Caco-2 (cell line): ENCODE data around the gene TAS2R60. TPM values are rescaled to one million over a fixed set of nuclear protein-coding genes. Genes with fewer than 3 reads are reported as not detected.

ENCODE experiments used
- BruUV-seq: library from RNA; stranded (reverse); fragments of 400-500 nt; replicated peaks from 2 replicates; lab custom pipeline; 2021; lab: Mats Ljungman, UMichigan
- CTCF ChIA-PET: fragments of 300-600 bp; sonication (Branson Sonifier 250); formaldehyde crosslinking; loops from one replicate; lab custom pipeline; 2022; ENCODE audit warnings: antibody characterized with exemption; lab: Charles Lee
- POLR2A ChIA-PET: fragments of 300-600 bp; sonication (Branson Sonifier 250); formaldehyde crosslinking; loops from one replicate; lab custom pipeline; 2022; ENCODE audit warnings: antibody characterized with exemption; lab: Charles Lee
- DNase-seq, 2 experiments: peaks; one replicate each; pipeline versions ENCODE4 v3.0.0 to v3.0.0-alpha.2; 2020 to 2022
- H3K27me3 ChIP-seq: replicated peaks from 2 replicates; pipeline ENCODE4 v1.6.0; 2011; ENCODE audit warnings: low read length; ENCODE audit not compliant: control insufficient read depth, insufficient read depth
- H3K36me3 ChIP-seq: 2 replicates; pipeline ENCODE4 v1.5.1; 2011; ENCODE audit warnings: low read length; ENCODE audit not compliant: control insufficient read depth, insufficient read depth
- H3K4me1 ChIP-seq: fragments of 250-450 bp; sonication (Bioruptor Pico); 2 replicates; pipeline ENCODE4 v1.5.1; 2020; ENCODE audit warnings: mild to moderate bottlenecking
- H3K4me3 ChIP-seq: 2 replicates; pipeline ENCODE4 v1.5.1; 2011; ENCODE audit warnings: low read depth, mild to moderate bottlenecking, control low read depth, low read length
- H3K9me3 ChIP-seq: fragments of 250-450 bp; sonication (Bioruptor Pico); 2 replicates; pipeline ENCODE4 v1.5.1; 2020; ENCODE audit warnings: mild to moderate bottlenecking, moderate library complexity
- H3K27ac Mint-ChIP-seq: one replicate; pipeline ENCODE4 v1.8.0; 2022; ENCODE audit warnings: mixed read lengths; ENCODE audit not compliant: unreplicated experiment
- H3K27me3 Mint-ChIP-seq: one replicate; pipeline ENCODE4 v1.8.0; 2022; ENCODE audit warnings: mixed read lengths; ENCODE audit not compliant: insufficient read depth, unreplicated experiment
- H3K36me3 Mint-ChIP-seq: one replicate; pipeline ENCODE4 v1.8.0; 2022; ENCODE audit warnings: mild to moderate bottlenecking, mixed read lengths; ENCODE audit not compliant: insufficient read depth, unreplicated experiment
- H3K4me1 Mint-ChIP-seq: one replicate; pipeline ENCODE4 v1.8.0; 2022; ENCODE audit warnings: low read depth, mixed read lengths; ENCODE audit not compliant: unreplicated experiment
- H3K4me3 Mint-ChIP-seq: one replicate; pipeline ENCODE4 v1.8.0; 2022; ENCODE audit warnings: mild to moderate bottlenecking, moderate library complexity, mixed read lengths; ENCODE audit not compliant: unreplicated experiment
- H3K9me3 Mint-ChIP-seq: one replicate; pipeline ENCODE4 v1.8.0; 2022; ENCODE audit warnings: mixed read lengths; ENCODE audit not compliant: unreplicated experiment
- CTCF ChIP-seq, 2 experiments: fragments of 200-600 bp in 1 of 2; IDR thresholded peaks; 1 replicate in 1 of 2; 2 replicates in 1 of 2; pipeline versions ENCODE4 v1.5.1 to v1.8.0; 2011 to 2022; ENCODE audit warnings: antibody characterized with exemption in 1 of 2, control low read depth in 1 of 2, inconsistent platforms in 1 of 2, low read depth in 1 of 2, low read length in 1 of 2, mild to moderate bottlenecking in 1 of 2, moderate library complexity in 1 of 2; ENCODE audit not compliant: insufficient read depth in 1 of 2, severe bottlenecking in 1 of 2, unreplicated experiment in 1 of 2
- intact Hi-C: fragments of 100-400 bp; cut with micrococcal nuclease; formaldehyde crosslinking; loops from one replicate; pipeline ENCODE4 v1.10.0; 2022; ENCODE audit not compliant: unreplicated experiment
- total RNA-seq: library from RNA; stranded (reverse); gene quantifications from 2 replicates; pipeline ENCODE4 v1.2.3, GENCODE V29; 2022

Gene TAS2R60
- total RNA-seq, 1 experiment from 2014 or later = not detected

- Histone ChIP-seq H3K4me1 (no peaks in the 10 kb centered on the region), H3K9me3 (no peaks in the 10 kb centered on the region), H3K4me3 (no peak overlapping the region), H3K36me3 (no peaks in the 10 kb centered on the region), H3K27me3 (no peaks in the 10 kb centered on the region)
- H3K4me1 Mint-ChIP-seq = no peaks in the 10 kb centered on the region
- no peak overlapping the region for H3K4me3 Mint-ChIP-seq
- no peak for DNase-seq
- intact Hi-C loops = no loop called here
- CTCF ChIA-PET = no interaction called here
- POLR2A ChIA-PET = no interaction called here
- H3K36me3 Mint-ChIP-seq = no peaks in the 10 kb centered on the region
- TF ChIP-seq CTCF (IDR thresholded peaks at IDR 0.05; ENCODE audit: insufficient read depth in 1 of 2, low read depth in 1 of 2, low read length in 1 of 2, severe bottlenecking in 1 of 2, unreplicated experiment in 1 of 2) = no peak
- no peaks in the 10 kb centered on the region for H3K9me3 Mint-ChIP-seq
- H3K27ac Mint-ChIP-seq = no peak overlapping the region
- no TSS peak for BruUV-seq
- H3K27me3 Mint-ChIP-seq = no peaks in the 10 kb centered on the region
Measured at GRCh38 chr7:143444063-143444782, 970 bp downstream of the TAS2R60 start.

- H3K4me3 ChIP-seq = no peak overlapping the region
- Mint-ChIP-seq H3K27me3 (no peaks in the 10 kb centered on the region), H3K9me3 (no peaks in the 10 kb centered on the region), H3K4me3 (no peak overlapping the region), H3K36me3 (no peaks in the 10 kb centered on the region), H3K4me1 (no peaks in the 10 kb centered on the region), H3K27ac (no peak overlapping the region)
- no TSS peak for BruUV-seq
- CTCF ChIA-PET = no interaction called here
- no peak for TF ChIP-seq CTCF (IDR thresholded peaks at IDR 0.05; ENCODE audit: insufficient read depth in 1 of 2, low read depth in 1 of 2, low read length in 1 of 2, severe bottlenecking in 1 of 2, unreplicated experiment in 1 of 2)
- H3K36me3 ChIP-seq = no peaks in the 10 kb centered on the region
- intact Hi-C loops = no loop called here
- H3K9me3 ChIP-seq = no peaks in the 10 kb centered on the region
- DNase-seq = no peak
- no peaks in the 10 kb centered on the region for H3K4me1 ChIP-seq
- H3K27me3 ChIP-seq = no peaks in the 10 kb centered on the region
- POLR2A ChIA-PET = no interaction called here
Measured at GRCh38 chr7:143444785-143445184, 1.5 kb downstream of the TAS2R60 start.

GRCh38 chr7:143447466-143447865, 4.2 kb downstream of the TAS2R60 start:
- Histone ChIP-seq H3K9me3 (no peaks in the 10 kb centered on the region), H3K27me3 (no peaks in the 10 kb centered on the region), H3K4me3 (no peak overlapping the region), H3K4me1 (no peaks in the 10 kb centered on the region), H3K36me3 (no peaks in the 10 kb centered on the region)
- no TSS peak for BruUV-seq
- TF ChIP-seq CTCF (IDR thresholded peaks at IDR 0.05; ENCODE audit: insufficient read depth in 1 of 2, low read depth in 1 of 2, low read length in 1 of 2, severe bottlenecking in 1 of 2, unreplicated experiment in 1 of 2) = no peak
- H3K27me3 Mint-ChIP-seq = no peaks in the 10 kb centered on the region
- no peak for DNase-seq
- H3K9me3 Mint-ChIP-seq = no peaks in the 10 kb centered on the region
- no peak overlapping the region for H3K4me3 Mint-ChIP-seq
- ChIA-PET CTCF (interaction anchor here (1.0 kb wide), 1 partner anchor 232 kb away, joined by 3 read pairs; no protein-coding TSS in a partner anchor), POLR2A (no interaction called here)
- no peaks in the 10 kb centered on the region for H3K4me1 Mint-ChIP-seq
- no peak overlapping the region for H3K27ac Mint-ChIP-seq
- intact Hi-C loops = no loop called here
- no peaks in the 10 kb centered on the region for H3K36me3 Mint-ChIP-seq
